Left ventricle myocardium inferior (tissue), 1 donor: ENCODE measurements around the gene PAOX. TPM values are rescaled to one million over a fixed set of nuclear protein-coding genes. Genes with fewer than 3 reads are reported as not detected.
A peak's percentile ranks its signal among the peaks of the same experiment; 100 is the strongest.

Experiments used
- DNase-seq: peaks from one replicate; pipeline ENCODE4 v3.0.0-alpha.2; 2020
- H3K27ac ChIP-seq: fragments of 200-600 bp; replicated peaks from 2 replicates; pipeline ENCODE4 v1.8.0; 2021
- H3K27me3 ChIP-seq: fragments of 200-600 bp; 2 replicates; pipeline ENCODE4 v1.8.0; 2021; ENCODE audit warnings: low read depth
- H3K36me3 ChIP-seq: fragments of 200-600 bp; 2 replicates; pipeline ENCODE4 v1.8.0; 2021
- H3K4me1 ChIP-seq: fragments of 200-600 bp; 2 replicates; pipeline ENCODE4 v1.8.0; 2021
- H3K4me3 ChIP-seq: fragments of 200-600 bp; 2 replicates; pipeline ENCODE4 v1.8.0; 2021; ENCODE audit warnings: mild to moderate bottlenecking, moderate library complexity
- H3K9me3 ChIP-seq: fragments of 200-600 bp; replicated peaks from 2 replicates; pipeline ENCODE4 v1.8.0; 2021
- CTCF ChIP-seq: fragments of 200-600 bp; IDR thresholded peaks from 2 replicates; pipeline ENCODE4 v1.8.0; 2021; ENCODE audit warnings: antibody characterized with exemption, mild to moderate bottlenecking, borderline replicate concordance
- intact Hi-C: fragments of 100-400 bp; cut with micrococcal nuclease; formaldehyde crosslinking; loops from one replicate; pipeline ENCODE4 v1.11.0; 2022
- total RNA-seq: library from RNA; stranded (reverse); fragmentation: NEBNext Ultra II Directional; extraction: Animal tissue kit (Norgen Biotek cat#: 25700); gene quantifications from one replicate; pipeline ENCODE4 v1.2.1, GENCODE V29; 2021
- donor health status: DM: no; HTN: yes; CAD: no; lungs with severe emphysema.

The PAOX gene
- total RNA-seq, 1 donor from 2014 or later = 2.9 TPM

- Histone ChIP-seq H3K27ac (no peak overlapping the region), H3K36me3 (no peaks in the 10 kb centered on the region), H3K4me1 (peaks cover 31% of the 10 kb centered on the region), H3K9me3 (no peaks in the 10 kb centered on the region), H3K4me3 (no peak overlapping the region), H3K27me3 (peaks cover 5% of the 10 kb centered on the region)
- intact Hi-C loops = no loop called here
- TF ChIP-seq CTCF = no peak
- DNase-seq = no peak
Observed at GRCh38 chr10:133354672-133355240, 24.3 kb upstream of the PAOX start.

GRCh38 chr10:133355266-133355665 lies 23.8 kb upstream of the PAOX start:
- no peak overlapping the region for H3K27ac ChIP-seq
- TF ChIP-seq CTCF = no peak
- intact Hi-C loops = no loop called here
- no peaks in the 10 kb centered on the region for H3K27me3 ChIP-seq
- no peaks in the 10 kb centered on the region for H3K36me3 ChIP-seq
- DNase-seq = no peak
- H3K4me3 ChIP-seq = no peak overlapping the region
- no peaks in the 10 kb centered on the region for H3K9me3 ChIP-seq
- peaks cover 31% of the 10 kb centered on the region for H3K4me1 ChIP-seq

GRCh38 chr10:133355991-133356390 lies 23.1 kb upstream of the PAOX start:
- no peak overlapping the region for H3K27ac ChIP-seq
- no peaks in the 10 kb centered on the region for H3K9me3 ChIP-seq
- DNase-seq = no peak
- intact Hi-C loops = no loop called here
- H3K36me3 ChIP-seq = no peaks in the 10 kb centered on the region
- H3K4me3 ChIP-seq = no peak overlapping the region
- no peaks in the 10 kb centered on the region for H3K27me3 ChIP-seq
- TF ChIP-seq CTCF = no peak
- H3K4me1 ChIP-seq = peaks cover 31% of the 10 kb centered on the region

GRCh38 chr10:133356549-133357284 lies 22.3 kb upstream of the PAOX start:
- DNase-seq = no peak
- Histone ChIP-seq H3K9me3 (no peaks in the 10 kb centered on the region), H3K36me3 (no peaks in the 10 kb centered on the region), H3K27me3 (no peaks in the 10 kb centered on the region), H3K4me1 (peaks cover 31% of the 10 kb centered on the region), H3K27ac (peak overlapping the region; percentile 76), H3K4me3 (peak overlapping the region; percentile 80)
- TF ChIP-seq CTCF = no peak
- intact Hi-C loops = no loop called here

- H3K27me3 ChIP-seq = no peaks in the 10 kb centered on the region
- peaks cover 31% of the 10 kb centered on the region for H3K4me1 ChIP-seq
- H3K4me3 ChIP-seq = peak within 1 kb of the TSS; percentile 80
- peak within 1 kb of the TSS; percentile 76 for H3K27ac ChIP-seq
- peaks cover 8% of the 10 kb centered on the region for H3K36me3 ChIP-seq
- intact Hi-C loops = no loop called here
- H3K9me3 ChIP-seq = no peaks in the 10 kb centered on the region
- no peak for TF ChIP-seq CTCF
- peak; percentile 55 for DNase-seq
Observed at GRCh38 chr10:133357285-133358161, 21.5 kb upstream of the PAOX start, which contains the start of gene FUOM. Gene FUOM (minus strand): TSS chr10:133358019. CDS start chr10:133358007, 12 bp downstream.
